Tibial nerve (tissue), 4 donors: ENCODE results near the gene CIART. TPM values are rescaled to one million over a fixed set of nuclear protein-coding genes. Genes with fewer than 3 reads are reported as not detected.
A peak's percentile ranks its signal among the peaks of the same experiment; 100 is the strongest.
"Not testable (repeated sequence)": the region's sequence is repeated elsewhere in the genome, so short reads cannot be mapped to it uniquely, and the experiment has no call there.

Experiments used
- DNase-seq, 2 donors: peaks; one replicate each; pipeline ENCODE4 v3.0.0-alpha.2; 2019; ENCODE audit warnings: low spot score in 2 of 2
- H3K27ac ChIP-seq, 4 donors: fragments of 200-600 bp; sonication (generic) in 3 of 4; one replicate each; pipeline ENCODE4 v1.5.1; 2017 to 2019; ENCODE audit warnings: mild to moderate bottlenecking in 1 of 4
- H3K27me3 ChIP-seq, 2 donors: fragments of 200-600 bp; sonication (generic) in 1 of 2; one replicate each; pipeline versions ENCODE4 v1.5.1 to v1.6.0; 2017 to 2019
- H3K36me3 ChIP-seq, 3 donors: fragments of 200-600 bp; sonication (generic); one replicate each; pipeline ENCODE4 v1.5.1; 2018 to 2019
- H3K4me1 ChIP-seq, 4 donors: fragments of 200-600 bp; sonication (generic) in 3 of 4; one replicate each; pipeline ENCODE4 v1.5.1; 2017 to 2019
- H3K4me3 ChIP-seq, 4 donors: fragments of 200-600 bp; sonication (generic) in 3 of 4; one replicate each; pipeline ENCODE4 v1.5.1; 2017 to 2019; ENCODE audit warnings: mild to moderate bottlenecking in 1 of 4, moderate library complexity in 1 of 4
- H3K9me3 ChIP-seq, 4 donors: fragments of 200-600 bp; sonication (generic) in 3 of 4; one replicate each; pipeline ENCODE4 v1.5.1; 2017 to 2019
- CTCF ChIP-seq, 5 experiments: fragments of 200-600 bp in 3 of 5; fragments of 450-650 bp in 2 of 5; sonication (generic) in 3 of 5; IDR thresholded peaks; one replicate each; pipeline ENCODE4 v1.5.1; 2016 to 2019; ENCODE audit warnings: antibody characterized with exemption in 5 of 5, mild to moderate bottlenecking in 3 of 5, moderate library complexity in 2 of 5
- EP300 ChIP-seq, 2 donors: sonication (generic); formaldehyde crosslinking; IDR thresholded peaks; one replicate each; pipeline ENCODE4 v1.6.1; 2017; ENCODE audit warnings: antibody characterized with exemption in 2 of 2, mild to moderate bottlenecking in 1 of 2
- POLR2A ChIP-seq, 2 donors: fragments of 450-650 bp; IDR thresholded peaks; one replicate each; pipeline ENCODE4 v1.6.1; 2017; ENCODE audit warnings: antibody characterized with exemption in 2 of 2, mild to moderate bottlenecking in 2 of 2, moderate library complexity in 2 of 2
- WGBS, 2 donors: methylation state at CpG; one replicate each; pipeline ENCODE4 v1.1.5; 2018; 5-methylcytosine and 5-hydroxymethylcytosine counted together
- total RNA-seq, 4 donors: library from RNA; depleted of rRNA; stranded (reverse); fragments of >200 nt; gene quantifications; one replicate each; pipeline ENCODE4 v1.1.0, GENCODE V29; 2016

The CIART gene
- total RNA-seq, 4 donors from 2014 or later = 2.7 to 12.8 (median 6.4) TPM

GRCh38 chr1:150235294-150235851 is 47.0 kb upstream of the CIART start:
- peaks cover 0 to 10% (median 0%) of the 10 kb centered on the region in 3 donors for H3K36me3 ChIP-seq
- H3K27me3 ChIP-seq = no peaks in the 10 kb centered on the region
- WGBS, 2 donors = 1% methylated on average over 24 to 25 of the region's 27 CpGs
- TF ChIP-seq POLR2A (IDR thresholded peaks at IDR 0.05) = no peak
- TF ChIP-seq EP300 (IDR thresholded peaks at IDR 0.05) = no peak
- TF ChIP-seq CTCF (IDR thresholded peaks at IDR 0.05) = peak in 1 of 5 experiments; percentile 6
- DNase-seq = peak in 1 of 2 donors; percentile 24
- peak overlapping the region; percentile 94 to 100 (median 98) for H3K27ac ChIP-seq
- H3K9me3 ChIP-seq = no peaks in the 10 kb centered on the region
- peaks cover 0 to 20% (median 10%) of the 10 kb centered on the region in 4 donors for H3K4me1 ChIP-seq
- peak overlapping the region; percentile 62 to 100 (median 83) for H3K4me3 ChIP-seq

DNA sequence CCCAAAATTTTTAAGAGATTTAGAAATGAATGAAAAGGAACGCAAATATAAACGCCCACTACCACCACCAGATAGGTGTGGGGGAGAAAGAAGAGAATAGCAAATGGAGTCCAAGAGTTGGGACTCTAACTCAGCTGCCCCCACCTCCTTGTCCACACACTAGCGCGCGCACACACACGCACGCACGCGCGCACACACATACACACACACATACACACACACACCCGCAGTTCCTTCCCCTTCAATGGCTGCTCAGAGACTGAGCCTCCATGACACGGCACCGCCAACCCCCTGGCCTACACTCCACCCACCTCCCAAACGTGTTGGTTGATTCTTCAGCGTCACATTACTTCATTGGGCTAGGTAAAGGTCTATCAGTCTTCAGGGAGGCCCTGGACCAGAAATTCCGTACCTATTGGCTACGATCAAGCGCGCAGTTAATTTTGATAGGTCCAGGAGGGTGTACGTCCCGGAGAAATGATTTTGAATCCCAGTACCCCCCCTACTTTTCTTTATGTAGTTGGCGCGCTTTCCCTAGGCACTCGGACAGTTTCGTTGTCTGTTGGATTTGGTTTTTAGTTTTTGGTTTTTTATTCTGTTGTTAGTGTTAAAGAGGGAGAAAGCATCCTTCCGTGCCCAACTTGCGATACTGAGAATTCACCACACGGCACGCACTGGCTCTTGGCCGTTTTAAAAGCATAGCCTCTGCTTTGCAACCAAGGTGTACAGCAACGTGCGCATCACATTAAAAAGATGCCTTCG is 46.3 kb upstream of the CIART start, which contains the start of gene ANP32E:
ANP32E (minus strand) TSS at position 261 of the 762 bp plus-strand sequence. CDS start 326 bp downstream, outside the sequence.
- no peaks in the 10 kb centered on the region for H3K27me3 ChIP-seq
- H3K9me3 ChIP-seq = no peaks in the 10 kb centered on the region
- peaks cover 0 to 3% (median 0%) of the 10 kb centered on the region in 3 donors for H3K36me3 ChIP-seq
- TF ChIP-seq POLR2A (IDR thresholded peaks at IDR 0.05) (peak; percentile 58 to 93), EP300 (IDR thresholded peaks at IDR 0.05) (peak; percentile 71 to 99), CTCF (IDR thresholded peaks at IDR 0.05) (peak in 2 of 5 experiments; percentile 11 to 53)
- 0 to 1% methylated on average over 33 of the region's 33 CpGs for WGBS, 2 donors
- peak; percentile 90 to 96 for DNase-seq
- peak within 1 kb of the TSS; percentile 62 to 100 (median 83) for H3K4me3 ChIP-seq
- peak within 1 kb of the TSS; percentile 94 to 100 (median 98) for H3K27ac ChIP-seq
- H3K4me1 ChIP-seq = peaks cover 0 to 20% (median 10%) of the 10 kb centered on the region in 4 donors

GRCh38 chr1:150236614-150237100 is 45.7 kb upstream of the CIART start:
- Histone ChIP-seq H3K27me3 (no peaks in the 10 kb centered on the region), H3K4me3 (peak overlapping the region; percentile 62 to 100 (median 83)), H3K4me1 (peaks cover 0 to 20% (median 10%) of the 10 kb centered on the region in 4 donors), H3K9me3 (no peaks in the 10 kb centered on the region), H3K36me3 (no peaks in the 10 kb centered on the region), H3K27ac (peak overlapping the region; percentile 8 to 100 (median 98))
- no peak for DNase-seq
- WGBS, 2 donors = 30% methylated on average over 10 of the region's 10 CpGs
- TF ChIP-seq CTCF (IDR thresholded peaks at IDR 0.05) = no peak
- TF ChIP-seq POLR2A (IDR thresholded peaks at IDR 0.05) = no peak
- no peak for TF ChIP-seq EP300 (IDR thresholded peaks at IDR 0.05)

GRCh38 chr1:150237176-150237575 is 45.2 kb upstream of the CIART start:
- H3K9me3 ChIP-seq, H3K27me3 ChIP-seq, DNase-seq, H3K36me3 ChIP-seq, H3K27ac ChIP-seq, H3K4me3 ChIP-seq: not testable (repeated sequence)
- peaks cover 0 to 20% (median 10%) of the 10 kb centered on the region in 4 donors for H3K4me1 ChIP-seq
- WGBS, 2 donors = 86 to 93% methylated on average over 13 of the region's 13 CpGs

GRCh38 chr1:150237746-150238145 is 44.6 kb upstream of the CIART start:
- no peak for DNase-seq

More at GRCh38 chr1:150237746-150238145, 44.6 kb upstream of the CIART start:
- TF ChIP-seq CTCF (IDR thresholded peaks at IDR 0.05) (no peak), EP300 (IDR thresholded peaks at IDR 0.05) (no peak), POLR2A (IDR thresholded peaks at IDR 0.05) (no peak)
- no peak overlapping the region for H3K4me3 ChIP-seq
- WGBS, 2 donors = 95 to 97% methylated on average over 21 of the region's 21 CpGs
- H3K27ac ChIP-seq = no peak overlapping the region
- H3K27me3 ChIP-seq = no peaks in the 10 kb centered on the region
- H3K4me1 ChIP-seq = peaks cover 0 to 20% (median 10%) of the 10 kb centered on the region in 4 donors
- no peaks in the 10 kb centered on the region for H3K9me3 ChIP-seq
- no peaks in the 10 kb centered on the region for H3K36me3 ChIP-seq
